ENCODE data around the gene THADA. TPM values are rescaled to one million over a fixed set of nuclear protein-coding genes. Genes with fewer than 3 reads are reported as not detected.

THADA gene
- total RNA-seq, 1 experiment from 2014 or later: 27.5 TPM

DNA sequence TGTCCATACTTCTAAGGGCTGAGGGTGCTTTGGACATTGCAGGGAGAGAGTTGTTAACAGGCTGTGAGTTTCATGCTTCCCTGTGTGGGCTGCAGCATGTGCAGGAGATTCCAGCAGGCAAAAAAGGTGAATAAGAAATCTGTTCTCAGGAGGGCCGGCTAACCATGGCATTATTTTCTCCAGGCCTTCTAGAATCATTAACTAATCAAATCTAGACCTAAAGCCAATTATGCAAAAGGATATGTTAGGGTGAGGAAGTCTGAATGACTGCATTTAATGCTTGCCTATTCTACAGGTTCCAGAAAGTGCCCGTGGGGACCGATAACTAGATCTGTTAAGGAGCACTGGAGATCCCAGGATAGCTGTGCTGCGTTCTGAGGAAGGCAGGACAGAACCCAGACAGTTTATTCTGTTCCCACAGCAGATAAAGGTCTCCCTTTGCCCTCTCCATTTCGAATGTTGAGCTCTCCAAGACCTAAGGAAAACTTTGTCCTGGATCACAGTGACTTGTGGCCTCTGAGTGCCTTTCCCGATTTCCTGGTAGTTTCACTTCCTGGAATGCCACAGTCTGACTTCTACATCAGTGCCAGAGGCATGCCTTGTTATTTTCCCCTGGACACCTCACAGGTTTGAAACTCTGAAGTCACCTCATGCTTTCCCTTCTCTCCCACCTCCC lies 319.4 kb downstream of the THADA start:
- Mint-ChIP-seq H3K4me3 (no peak overlapping the region), H3K4me1 (peaks cover 15% of the 10 kb centered on the region), H3K27ac (no peak overlapping the region; the same call in 1 of the 2 replicates), H3K9me3 (no peaks in the 10 kb centered on the region), H3K36me3 (peaks cover 5% of the 10 kb centered on the region; the same call in 1 of the 2 replicates), H3K27me3 (ENCODE audit: low read depth) (no peaks in the 10 kb centered on the region)
- ChIA-PET CTCF (interaction anchor here (1.0 kb wide), 1 partner anchor 19 kb away, joined by 3 read pairs; no protein-coding TSS in a partner anchor), POLR2A (no interaction called here)
- no peak for ATAC-seq
- DNase-seq (ENCODE audit: low spot score): no peak
- TF ChIP-seq CBFB (CRISPR knock-in tag; IDR thresholded peaks at IDR 0.05; ENCODE audit: low read depth): no peak

DNA sequence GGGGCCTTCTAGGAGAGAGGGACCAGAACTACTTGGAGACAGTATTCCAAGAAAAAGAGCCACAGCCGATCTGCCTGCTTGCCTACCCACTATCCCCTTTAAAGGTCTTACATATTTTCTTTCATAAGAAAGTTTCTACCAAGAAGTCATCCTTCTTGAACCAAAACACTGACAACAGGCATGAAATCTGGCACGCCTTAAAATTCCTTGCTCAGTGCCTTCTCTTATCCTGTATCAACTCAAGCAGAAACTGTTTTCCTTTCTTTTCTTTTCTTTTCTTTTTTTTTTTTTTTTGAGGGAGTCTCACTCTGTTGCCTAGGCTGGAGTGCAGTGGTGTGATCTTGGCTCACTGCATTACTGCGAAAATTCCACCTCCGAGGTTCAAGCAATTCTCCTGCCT lies 321.1 kb downstream of the THADA start:
- Mint-ChIP-seq H3K4me1 (peaks cover 15% of the 10 kb centered on the region), H3K9me3 (no peaks in the 10 kb centered on the region), H3K27ac (no peak overlapping the region), H3K4me3 (no peak overlapping the region), H3K27me3 (ENCODE audit: low read depth) (no peaks in the 10 kb centered on the region), H3K36me3 (peaks cover 1% of the 10 kb centered on the region; the same call in 1 of the 2 replicates)
- ATAC-seq (no peak), DNase-seq (ENCODE audit: low spot score) (no peak)
- ChIA-PET CTCF (no interaction called here), POLR2A (no interaction called here)
- TF ChIP-seq ZNF425 (CRISPR knock-in tag; conservative IDR thresholded peaks at IDR 0.05) (no peak), ZNF671 (CRISPR knock-in tag; IDR thresholded peaks at IDR 0.05) (no peak), ZNF512 (CRISPR knock-in tag; IDR thresholded peaks at IDR 0.05; ENCODE audit: borderline replicate concordance) (no peak), GABPB1 (CRISPR knock-in tag; IDR thresholded peaks at IDR 0.05) (no peak), EMX1 (CRISPR knock-in tag; IDR thresholded peaks at IDR 0.05) (no peak), USF2 (CRISPR knock-in tag; IDR thresholded peaks at IDR 0.05) (no peak), ZNF396 (CRISPR knock-in tag; IDR thresholded peaks at IDR 0.05; ENCODE audit: borderline replicate concordance) (no peak), SOX15 (CRISPR knock-in tag; IDR thresholded peaks at IDR 0.05) (no peak), NR2C2 (CRISPR knock-in tag; IDR thresholded peaks at IDR 0.05) (no peak), ZNF219 (CRISPR knock-in tag; IDR thresholded peaks at IDR 0.05; ENCODE audit: borderline replicate concordance) (no peak), MYBL2 (CRISPR knock-in tag; IDR thresholded peaks at IDR 0.05) (no peak), PRRX2 (CRISPR knock-in tag; IDR thresholded peaks at IDR 0.05) (no peak), GTF2I (CRISPR knock-in tag; conservative IDR thresholded peaks at IDR 0.05) (no peak), CREM (CRISPR knock-in tag; IDR thresholded peaks at IDR 0.05) (no peak)
- TF ChIP-seq, protein P1, sequence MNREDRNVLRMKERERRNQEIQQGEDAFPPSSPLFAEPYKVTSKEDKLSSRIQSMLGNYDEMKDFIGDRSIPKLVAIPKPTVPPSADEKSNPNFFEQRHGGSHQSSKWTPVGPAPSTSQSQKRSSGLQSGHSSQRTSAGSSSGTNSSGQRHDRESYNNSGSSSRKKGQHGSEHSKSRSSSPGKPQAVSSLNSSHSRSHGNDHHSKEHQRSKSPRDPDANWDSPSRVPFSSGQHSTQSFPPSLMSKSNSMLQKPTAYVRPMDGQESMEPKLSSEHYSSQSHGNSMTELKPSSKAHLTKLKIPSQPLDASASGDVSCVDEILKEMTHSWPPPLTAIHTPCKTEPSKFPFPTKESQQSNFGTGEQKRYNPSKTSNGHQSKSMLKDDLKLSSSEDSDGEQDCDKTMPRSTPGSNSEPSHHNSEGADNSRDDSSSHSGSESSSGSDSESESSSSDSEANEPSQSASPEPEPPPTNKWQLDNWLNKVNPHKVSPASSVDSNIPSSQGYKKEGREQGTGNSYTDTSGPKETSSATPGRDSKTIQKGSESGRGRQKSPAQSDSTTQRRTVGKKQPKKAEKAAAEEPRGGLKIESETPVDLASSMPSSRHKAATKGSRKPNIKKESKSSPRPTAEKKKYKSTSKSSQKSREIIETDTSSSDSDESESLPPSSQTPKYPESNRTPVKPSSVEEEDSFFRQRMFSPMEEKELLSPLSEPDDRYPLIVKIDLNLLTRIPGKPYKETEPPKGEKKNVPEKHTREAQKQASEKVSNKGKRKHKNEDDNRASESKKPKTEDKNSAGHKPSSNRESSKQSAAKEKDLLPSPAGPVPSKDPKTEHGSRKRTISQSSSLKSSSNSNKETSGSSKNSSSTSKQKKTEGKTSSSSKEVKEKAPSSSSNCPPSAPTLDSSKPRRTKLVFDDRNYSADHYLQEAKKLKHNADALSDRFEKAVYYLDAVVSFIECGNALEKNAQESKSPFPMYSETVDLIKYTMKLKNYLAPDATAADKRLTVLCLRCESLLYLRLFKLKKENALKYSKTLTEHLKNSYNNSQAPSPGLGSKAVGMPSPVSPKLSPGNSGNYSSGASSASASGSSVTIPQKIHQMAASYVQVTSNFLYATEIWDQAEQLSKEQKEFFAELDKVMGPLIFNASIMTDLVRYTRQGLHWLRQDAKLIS (CRISPR knock-in tag; IDR thresholded peaks at IDR 0.05; ENCODE audit: borderline replicate concordance): no peak
- TF ChIP-seq, protein P2, sequence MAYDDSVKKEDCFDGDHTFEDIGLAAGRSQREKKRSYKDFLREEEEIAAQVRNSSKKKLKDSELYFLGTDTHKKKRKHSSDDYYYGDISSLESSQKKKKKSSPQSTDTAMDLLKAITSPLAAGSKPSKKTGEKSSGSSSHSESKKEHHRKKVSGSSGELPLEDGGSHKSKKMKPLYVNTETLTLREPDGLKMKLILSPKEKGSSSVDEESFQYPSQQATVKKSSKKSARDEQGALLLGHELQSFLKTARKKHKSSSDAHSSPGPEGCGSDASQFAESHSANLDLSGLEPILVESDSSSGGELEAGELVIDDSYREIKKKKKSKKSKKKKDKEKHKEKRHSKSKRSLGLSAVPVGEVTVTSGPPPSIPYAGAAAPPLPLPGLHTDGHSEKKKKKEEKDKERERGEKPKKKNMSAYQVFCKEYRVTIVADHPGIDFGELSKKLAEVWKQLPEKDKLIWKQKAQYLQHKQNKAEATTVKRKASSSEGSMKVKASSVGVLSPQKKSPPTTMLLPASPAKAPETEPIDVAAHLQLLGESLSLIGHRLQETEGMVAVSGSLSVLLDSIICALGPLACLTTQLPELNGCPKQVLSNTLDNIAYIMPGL (CRISPR knock-in tag; IDR thresholded peaks at IDR 0.05): no peak
- TF ChIP-seq, protein P3, sequence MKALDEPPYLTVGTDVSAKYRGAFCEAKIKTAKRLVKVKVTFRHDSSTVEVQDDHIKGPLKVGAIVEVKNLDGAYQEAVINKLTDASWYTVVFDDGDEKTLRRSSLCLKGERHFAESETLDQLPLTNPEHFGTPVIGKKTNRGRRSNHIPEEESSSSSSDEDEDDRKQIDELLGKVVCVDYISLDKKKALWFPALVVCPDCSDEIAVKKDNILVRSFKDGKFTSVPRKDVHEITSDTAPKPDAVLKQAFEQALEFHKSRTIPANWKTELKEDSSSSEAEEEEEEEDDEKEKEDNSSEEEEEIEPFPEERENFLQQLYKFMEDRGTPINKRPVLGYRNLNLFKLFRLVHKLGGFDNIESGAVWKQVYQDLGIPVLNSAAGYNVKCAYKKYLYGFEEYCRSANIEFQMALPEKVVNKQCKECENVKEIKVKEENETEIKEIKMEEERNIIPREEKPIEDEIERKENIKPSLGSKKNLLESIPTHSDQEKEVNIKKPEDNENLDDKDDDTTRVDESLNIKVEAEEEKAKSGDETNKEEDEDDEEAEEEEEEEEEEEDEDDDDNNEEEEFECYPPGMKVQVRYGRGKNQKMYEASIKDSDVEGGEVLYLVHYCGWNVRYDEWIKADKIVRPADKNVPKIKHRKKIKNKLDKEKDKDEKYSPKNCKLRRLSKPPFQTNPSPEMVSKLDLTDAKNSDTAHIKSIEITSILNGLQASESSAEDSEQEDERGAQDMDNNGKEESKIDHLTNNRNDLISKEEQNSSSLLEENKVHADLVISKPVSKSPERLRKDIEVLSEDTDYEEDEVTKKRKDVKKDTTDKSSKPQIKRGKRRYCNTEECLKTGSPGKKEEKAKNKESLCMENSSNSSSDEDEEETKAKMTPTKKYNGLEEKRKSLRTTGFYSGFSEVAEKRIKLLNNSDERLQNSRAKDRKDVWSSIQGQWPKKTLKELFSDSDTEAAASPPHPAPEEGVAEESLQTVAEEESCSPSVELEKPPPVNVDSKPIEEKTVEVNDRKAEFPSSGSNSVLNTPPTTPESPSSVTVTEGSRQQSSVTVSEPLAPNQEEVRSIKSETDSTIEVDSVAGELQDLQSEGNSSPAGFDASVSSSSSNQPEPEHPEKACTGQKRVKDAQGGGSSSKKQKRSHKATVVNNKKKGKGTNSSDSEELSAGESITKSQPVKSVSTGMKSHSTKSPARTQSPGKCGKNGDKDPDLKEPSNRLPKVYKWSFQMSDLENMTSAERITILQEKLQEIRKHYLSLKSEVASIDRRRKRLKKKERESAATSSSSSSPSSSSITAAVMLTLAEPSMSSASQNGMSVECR (CRISPR knock-in tag; IDR thresholded peaks at IDR 0.05; ENCODE audit: borderline replicate concordance): no peak
- TF ChIP-seq, protein P4, sequence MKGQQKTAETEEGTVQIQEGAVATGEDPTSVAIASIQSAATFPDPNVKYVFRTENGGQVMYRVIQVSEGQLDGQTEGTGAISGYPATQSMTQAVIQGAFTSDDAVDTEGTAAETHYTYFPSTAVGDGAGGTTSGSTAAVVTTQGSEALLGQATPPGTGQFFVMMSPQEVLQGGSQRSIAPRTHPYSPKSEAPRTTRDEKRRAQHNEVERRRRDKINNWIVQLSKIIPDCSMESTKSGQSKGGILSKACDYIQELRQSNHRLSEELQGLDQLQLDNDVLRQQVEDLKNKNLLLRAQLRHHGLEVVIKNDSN (CRISPR knock-in tag; IDR thresholded peaks at IDR 0.05): no peak
